Neural progenitor cell (in vitro differentiated cells): ENCODE measurements around the gene USP13.

Source experiments
- EZH2 ChIP-seq: fragments of 200-600 bp; sonication (generic); IDR thresholded peaks from 2 replicates; pipeline ENCODE4 v1.6.1; 2017; ENCODE audit warnings: antibody characterized with exemption, mild to moderate bottlenecking, moderate library complexity
- EZH2phosphoT487 ChIP-seq: fragments of 200-600 bp; sonication (generic); IDR thresholded peaks from 2 replicates; pipeline ENCODE4 v1.6.1; 2017; ENCODE audit warnings: antibody characterized with exemption
- TF ChIP-seq, protein P1 (sequence below): fragments of 200-600 bp; sonication (generic); IDR thresholded peaks from 2 replicates; pipeline ENCODE4 v1.5.1; 2017; ENCODE audit warnings: antibody characterized with exemption, mild to moderate bottlenecking

DNA sequence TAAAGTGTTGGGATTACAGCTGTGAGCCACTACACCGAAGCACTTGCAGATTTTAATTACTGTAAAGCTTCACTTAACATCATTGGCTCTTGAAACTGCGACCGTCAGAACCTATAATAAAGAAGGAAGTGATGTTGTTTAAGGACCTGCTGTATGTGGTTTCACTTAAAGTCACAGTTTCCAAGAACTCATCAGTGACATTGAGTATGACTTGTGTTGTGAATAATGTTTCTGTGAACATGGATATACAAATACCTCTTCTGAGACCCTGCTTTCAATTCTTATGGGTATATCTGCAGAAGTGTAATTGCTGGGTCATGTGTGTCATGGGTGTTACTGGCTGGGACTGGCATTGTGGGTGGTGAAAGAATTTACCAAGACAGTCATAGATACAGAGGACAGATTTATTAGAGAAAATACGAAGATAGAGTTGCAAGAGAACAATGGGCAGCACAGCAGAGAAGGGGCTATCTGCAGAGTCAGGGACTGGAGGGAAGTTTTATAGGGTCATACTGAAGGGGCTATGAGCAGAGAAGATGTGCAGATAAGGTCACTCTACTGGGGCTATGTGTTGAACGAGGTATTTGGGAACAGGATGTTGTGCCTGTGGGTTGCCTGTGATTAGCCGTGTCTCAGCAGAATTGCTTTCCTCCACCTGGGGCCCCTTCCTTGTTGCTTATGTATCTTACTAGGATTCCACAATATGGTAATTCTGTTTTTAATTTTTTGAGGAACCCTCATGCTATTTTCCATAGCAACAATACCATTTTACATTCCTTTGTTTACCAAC lies 43.7 kb upstream of the USP13 start:
- TF ChIP-seq, protein P1, sequence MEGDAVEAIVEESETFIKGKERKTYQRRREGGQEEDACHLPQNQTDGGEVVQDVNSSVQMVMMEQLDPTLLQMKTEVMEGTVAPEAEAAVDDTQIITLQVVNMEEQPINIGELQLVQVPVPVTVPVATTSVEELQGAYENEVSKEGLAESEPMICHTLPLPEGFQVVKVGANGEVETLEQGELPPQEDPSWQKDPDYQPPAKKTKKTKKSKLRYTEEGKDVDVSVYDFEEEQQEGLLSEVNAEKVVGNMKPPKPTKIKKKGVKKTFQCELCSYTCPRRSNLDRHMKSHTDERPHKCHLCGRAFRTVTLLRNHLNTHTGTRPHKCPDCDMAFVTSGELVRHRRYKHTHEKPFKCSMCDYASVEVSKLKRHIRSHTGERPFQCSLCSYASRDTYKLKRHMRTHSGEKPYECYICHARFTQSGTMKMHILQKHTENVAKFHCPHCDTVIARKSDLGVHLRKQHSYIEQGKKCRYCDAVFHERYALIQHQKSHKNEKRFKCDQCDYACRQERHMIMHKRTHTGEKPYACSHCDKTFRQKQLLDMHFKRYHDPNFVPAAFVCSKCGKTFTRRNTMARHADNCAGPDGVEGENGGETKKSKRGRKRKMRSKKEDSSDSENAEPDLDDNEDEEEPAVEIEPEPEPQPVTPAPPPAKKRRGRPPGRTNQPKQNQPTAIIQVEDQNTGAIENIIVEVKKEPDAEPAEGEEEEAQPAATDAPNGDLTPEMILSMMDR = no peak
- no peak for TF ChIP-seq EZH2phosphoT487
- TF ChIP-seq EZH2 = no peak
